Gastroesophageal sphincter (tissue), 3 donors: ENCODE results near the gene SMARCA2.

Source experiments
- CTCF ChIP-seq, 4 experiments: fragments of 200-600 bp in 2 of 4; fragments of 450-650 bp in 2 of 4; sonication (generic) in 1 of 4; IDR thresholded peaks; one replicate each; pipeline ENCODE4 v1.5.1; 2017 to 2019; ENCODE audit warnings: antibody characterized with exemption in 4 of 4, mild to moderate bottlenecking in 2 of 4, moderate library complexity in 2 of 4
- EP300 ChIP-seq: sonication (generic); formaldehyde crosslinking; IDR thresholded peaks from one replicate; pipeline ENCODE4 v1.6.1; 2017; ENCODE audit warnings: antibody characterized with exemption, mild to moderate bottlenecking
- POLR2A ChIP-seq, 2 donors: fragments of 450-650 bp; IDR thresholded peaks; one replicate each; pipeline ENCODE4 v1.6.1; 2017; ENCODE audit warnings: antibody characterized with exemption in 2 of 2, mild to moderate bottlenecking in 2 of 2, moderate library complexity in 1 of 2
- POLR2AphosphoS5 ChIP-seq: sonication (generic); formaldehyde crosslinking; IDR thresholded peaks from one replicate; pipeline ENCODE4 v1.6.1; 2017; ENCODE audit warnings: antibody characterized with exemption

- TF ChIP-seq CTCF (IDR thresholded peaks at IDR 0.05) (no peak), EP300 (no peak), POLR2A (IDR thresholded peaks at IDR 0.05) (no peak), POLR2AphosphoS5 (no peak)
Measured at GRCh38 chr9:2210201-2210600, 195.1 kb downstream of the SMARCA2 start.
